Stimulated activated CD8-positive, alpha-beta memory T cell treated with anti-CD3 and anti-CD28 coated beads, Interleukin-12 subunit alpha, Interleukin-12 subunit beta, amount 100 ng/mL, for 1 hour (primary cell): Measurements from ENCODE around the gene APLP2.

Experiments
- DNase-seq: peaks from one replicate; pipeline ENCODE4 v3.0.0-alpha.2; 2020; ENCODE audit warnings: low read depth

Gene APLP2

GRCh38 chr11:130055617-130056016 lies 14.1 kb upstream of the APLP2 start:
- DNase-seq: no peak

DNA sequence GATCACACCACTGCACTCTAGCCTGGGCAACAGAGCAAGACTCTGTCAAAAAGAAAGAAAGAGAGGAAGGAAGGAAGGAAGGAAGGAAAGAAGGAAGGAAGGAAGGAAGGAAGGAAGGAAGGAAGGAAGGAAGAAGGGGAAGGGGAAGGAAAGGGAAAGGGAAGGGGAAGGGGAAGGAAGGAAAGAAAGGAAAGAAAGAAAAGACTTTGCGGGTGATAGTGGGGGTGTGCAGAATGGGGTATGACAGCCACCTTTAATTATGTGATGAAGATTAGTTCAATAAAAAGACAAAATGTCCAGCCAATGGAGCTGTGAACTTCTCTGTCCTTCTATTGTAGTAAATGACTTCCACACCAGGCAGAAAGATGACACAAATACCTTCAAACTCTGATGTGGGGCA lies 8.7 kb upstream of the APLP2 start:
- DNase-seq: no peak

- no peak for DNase-seq
Measured at GRCh38 chr11:130062026-130062425, 7.7 kb upstream of the APLP2 start.

DNA sequence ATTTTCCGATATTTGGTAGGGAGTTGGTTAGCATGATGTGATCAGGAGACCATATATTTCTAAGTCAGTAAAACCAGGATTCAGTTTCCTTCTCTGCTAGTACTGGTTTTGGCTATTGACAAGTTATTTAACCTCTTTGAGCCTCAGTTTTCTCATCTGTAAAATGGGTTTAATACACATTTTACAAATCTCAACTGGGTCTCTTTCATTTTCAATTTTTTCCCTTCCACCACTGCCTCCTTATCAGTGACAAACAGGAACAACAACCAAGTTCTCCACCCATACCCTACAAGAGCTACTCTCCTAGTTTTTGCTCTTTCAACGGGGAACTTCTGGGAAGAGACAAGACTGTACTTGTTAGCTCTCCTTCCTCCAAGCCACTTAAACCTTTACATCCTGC lies 6.2 kb upstream of the APLP2 start:
- no peak for DNase-seq

- no peak for DNase-seq
Measured at GRCh38 chr11:130064596-130064995, 5.1 kb upstream of the APLP2 start.

- DNase-seq: no peak
Measured at GRCh38 chr11:130066338-130066737, 3.4 kb upstream of the APLP2 start.

DNA sequence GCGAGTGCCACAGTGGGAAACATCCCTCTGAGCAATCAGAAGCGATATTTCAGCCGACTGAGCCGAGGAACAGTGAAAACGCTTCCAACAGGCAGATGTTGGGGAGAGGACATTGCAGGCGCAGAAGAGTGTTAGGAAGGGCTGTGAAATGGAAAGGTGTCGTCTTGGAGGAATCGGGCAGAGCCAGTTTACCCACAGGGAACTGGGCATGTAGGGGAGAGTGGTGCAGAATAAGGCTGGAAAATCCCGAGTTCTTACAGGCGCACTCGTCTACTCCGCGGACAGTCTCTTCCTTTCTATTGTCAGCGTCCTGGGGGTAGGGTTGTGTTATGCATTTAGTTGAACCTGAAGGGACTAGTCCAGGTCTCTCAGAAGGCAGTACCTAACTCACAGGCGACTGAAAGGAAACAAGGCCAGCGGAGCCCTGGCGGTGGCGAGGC lies 1.1 kb upstream of the APLP2 start:
- no peak for DNase-seq

DNA sequence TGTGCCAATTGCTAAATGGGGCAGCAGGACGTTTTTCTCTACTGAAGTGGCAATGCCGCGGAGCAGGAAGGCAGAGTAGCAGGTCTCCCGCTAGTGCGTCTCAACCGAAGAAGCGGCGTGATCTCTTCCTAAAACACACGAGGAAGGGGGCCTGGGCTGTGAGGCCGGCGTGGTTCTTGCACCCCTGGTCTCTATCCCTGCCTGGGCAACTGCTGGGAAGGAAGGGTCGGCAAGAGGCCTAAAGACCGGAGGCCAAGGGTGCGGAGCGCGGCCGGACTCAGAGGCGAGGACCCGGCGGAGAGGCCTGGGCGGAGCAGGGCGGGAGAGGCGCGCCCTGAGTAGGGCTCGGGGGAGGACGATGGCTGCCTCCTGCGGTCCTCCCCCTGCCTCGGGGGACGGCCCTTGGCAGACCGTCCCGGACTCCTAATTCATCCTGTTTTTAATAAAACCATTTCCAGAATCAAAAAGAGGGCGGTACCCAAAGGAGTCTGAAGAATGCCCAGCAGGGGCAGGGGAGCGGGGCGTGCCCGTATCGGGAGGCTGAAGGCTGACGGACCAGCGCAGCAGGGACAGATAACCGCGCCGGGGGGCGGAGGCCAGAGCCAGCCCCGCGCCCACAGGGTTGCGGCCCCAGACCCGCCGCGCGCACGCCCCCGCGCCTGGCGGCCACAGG lies 572 bp upstream of the APLP2 start:
- peak; percentile 20 for DNase-seq

- DNase-seq: peak; percentile 37
Measured at GRCh38 chr11:130070109-130070845, 583 bp downstream of the APLP2 start.

DNA sequence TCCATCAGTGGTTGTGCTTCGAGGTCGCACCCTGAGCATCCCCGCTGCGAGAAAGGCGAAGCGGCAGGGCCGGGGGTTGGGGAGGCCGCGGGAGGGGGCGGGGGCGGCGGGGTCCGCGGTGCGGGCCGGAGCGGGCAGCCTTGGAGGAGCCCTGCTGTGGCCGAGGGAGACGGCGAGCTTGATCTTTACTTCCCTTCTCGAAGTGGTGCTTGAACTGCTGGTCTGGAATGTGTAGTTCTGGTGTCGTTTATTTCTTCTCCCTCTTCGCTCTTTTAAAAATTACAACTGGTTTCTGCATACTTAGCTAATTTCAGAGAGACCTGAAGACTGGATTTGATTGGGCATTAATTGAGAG lies 1.1 kb downstream of the APLP2 start:
- DNase-seq: no peak

GRCh38 chr11:130071211-130071712 lies 1.6 kb downstream of the APLP2 start:
- DNase-seq: no peak

GRCh38 chr11:130074736-130075135 lies 5.0 kb downstream of the APLP2 start:
- no peak for DNase-seq

GRCh38 chr11:130076778-130077481 lies 7.2 kb downstream of the APLP2 start:
- DNase-seq: no peak

DNA sequence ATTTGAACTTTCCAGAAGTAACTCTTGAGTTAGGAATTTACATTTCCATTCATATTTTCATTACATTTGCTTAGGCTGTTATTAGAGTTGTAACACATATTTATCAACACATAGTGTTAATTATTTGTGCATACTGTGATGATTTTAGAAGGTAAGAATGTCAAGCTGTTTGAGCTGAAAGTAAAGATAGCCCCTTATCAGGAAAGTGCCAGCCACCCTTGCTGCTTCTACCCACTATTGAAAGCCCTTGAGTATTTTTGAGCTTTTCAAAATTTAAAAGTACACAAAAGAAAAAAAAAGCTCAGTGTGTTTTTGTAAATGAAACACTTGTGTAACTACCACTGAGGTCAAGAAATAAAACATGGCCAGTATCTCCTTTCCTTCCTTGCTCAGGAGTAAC lies 8.0 kb downstream of the APLP2 start:
- no peak for DNase-seq

GRCh38 chr11:130078080-130078479 lies 8.4 kb downstream of the APLP2 start:
- no peak for DNase-seq

DNA sequence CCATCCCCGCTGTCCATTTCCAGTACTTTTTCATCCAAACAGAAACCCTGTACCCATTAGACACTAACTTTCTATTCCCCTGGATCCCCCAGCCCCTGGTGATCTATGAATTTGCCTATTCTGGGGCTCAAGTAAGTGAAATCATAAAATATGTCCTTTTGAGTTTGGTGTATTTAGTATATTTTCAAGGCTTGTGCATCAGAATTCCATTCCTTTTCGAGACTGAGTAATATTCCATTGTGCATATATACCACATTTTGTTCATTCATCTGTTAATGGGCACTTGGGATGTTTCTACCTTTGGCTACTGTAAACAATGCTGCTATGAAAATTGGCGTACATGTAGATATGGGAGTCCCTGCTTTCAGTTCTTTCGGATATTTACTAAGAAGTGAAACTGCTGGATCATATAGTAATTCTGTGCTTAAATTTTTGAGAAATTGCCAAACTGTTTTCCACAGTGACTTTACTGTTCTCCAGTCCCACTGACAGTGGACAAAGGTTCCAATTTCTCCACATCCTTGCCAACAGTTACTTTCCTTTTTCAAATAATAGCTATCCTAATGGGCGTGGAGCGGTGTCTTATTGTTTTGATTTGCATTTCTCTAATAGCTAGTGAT lies 16.1 kb downstream of the APLP2 start:
- DNase-seq: no peak

GRCh38 chr11:130086669-130087068 lies 17.0 kb downstream of the APLP2 start:
- DNase-seq: no peak

DNA sequence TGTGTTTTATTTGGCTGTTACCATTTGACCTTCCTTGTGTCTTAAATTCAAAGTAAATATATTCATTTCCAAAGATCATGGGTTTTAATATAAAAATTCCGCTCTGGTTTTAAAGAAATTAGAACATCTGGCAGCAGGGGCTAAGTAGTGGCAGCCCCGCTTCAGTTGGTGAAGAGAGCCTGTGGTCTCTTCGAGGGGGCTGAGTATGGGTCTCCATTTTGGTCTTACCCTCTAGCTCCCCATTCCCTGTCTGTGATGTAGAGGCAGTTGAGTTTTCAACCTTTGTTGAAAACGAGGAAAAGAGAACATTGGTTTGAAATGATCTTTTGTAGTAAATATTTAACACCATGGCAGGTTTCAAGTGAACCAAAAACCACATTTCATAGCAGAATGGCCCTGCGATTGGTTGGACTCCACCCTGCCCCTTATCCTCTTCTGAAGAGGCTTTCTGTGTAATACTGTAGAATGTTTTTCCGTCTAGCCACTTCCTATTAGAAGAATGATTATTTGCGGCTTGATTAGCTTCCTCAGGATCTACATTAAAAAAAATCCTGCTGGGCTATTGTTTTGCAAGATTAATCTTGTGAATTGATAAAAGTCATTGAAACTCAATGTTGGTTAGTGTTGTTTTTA lies 17.7 kb downstream of the APLP2 start:
- no peak for DNase-seq

DNA sequence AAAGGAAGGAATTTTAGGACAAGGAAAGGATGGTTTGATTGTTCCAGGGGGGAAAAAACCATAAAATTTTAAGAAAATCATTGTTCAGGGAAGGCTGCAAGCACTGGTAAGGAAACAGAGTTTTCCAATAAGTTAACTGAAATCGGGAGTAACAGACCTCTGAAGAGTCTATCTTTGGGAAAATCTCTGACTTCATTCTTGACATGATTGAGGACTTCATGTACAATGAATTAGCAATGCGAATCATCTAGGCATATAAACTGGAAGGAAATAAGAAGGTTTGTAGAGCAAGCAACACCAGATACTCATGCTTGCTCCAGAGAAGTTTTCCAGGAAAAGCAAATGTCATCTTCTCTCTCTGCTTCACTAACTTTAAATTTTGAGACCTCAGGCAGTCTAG lies 18.5 kb downstream of the APLP2 start:
- DNase-seq: no peak

- no peak for DNase-seq
Measured at GRCh38 chr11:130088919-130089673, 19.4 kb downstream of the APLP2 start.

- no peak for DNase-seq
Measured at GRCh38 chr11:130089674-130090073, 20.0 kb downstream of the APLP2 start.
